ENCODE data around the gene ZSCAN30.
A peak's percentile ranks its signal among the peaks of the same experiment; 100 is the strongest.

ZSCAN30 gene

DNA sequence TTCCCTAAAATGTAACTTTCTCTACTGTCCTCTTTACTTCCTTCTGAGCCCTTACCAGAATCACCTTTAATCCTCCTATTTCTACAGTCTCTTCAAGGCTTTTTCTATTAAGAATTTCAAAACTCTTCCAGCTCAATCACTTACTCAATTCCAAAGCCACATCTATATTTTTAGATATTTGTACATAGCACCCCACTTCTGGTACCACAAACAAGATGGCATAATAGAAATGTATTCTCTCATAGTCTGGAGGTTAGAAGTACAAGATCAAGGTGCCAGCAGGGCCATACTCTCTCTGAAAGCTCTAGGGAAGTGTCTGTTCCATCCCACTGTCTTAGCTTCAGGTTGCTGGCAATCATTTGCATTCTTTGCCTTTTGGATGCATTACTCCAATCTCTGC is 11.1 kb downstream of the ZSCAN30 start:
- DNase-seq = no peak

GRCh38 chr18:35278085-35278484 is 11.9 kb downstream of the ZSCAN30 start:
- no peak for DNase-seq

GRCh38 chr18:35277633-35278032 is 12.4 kb downstream of the ZSCAN30 start:
- no peak for DNase-seq

DNA sequence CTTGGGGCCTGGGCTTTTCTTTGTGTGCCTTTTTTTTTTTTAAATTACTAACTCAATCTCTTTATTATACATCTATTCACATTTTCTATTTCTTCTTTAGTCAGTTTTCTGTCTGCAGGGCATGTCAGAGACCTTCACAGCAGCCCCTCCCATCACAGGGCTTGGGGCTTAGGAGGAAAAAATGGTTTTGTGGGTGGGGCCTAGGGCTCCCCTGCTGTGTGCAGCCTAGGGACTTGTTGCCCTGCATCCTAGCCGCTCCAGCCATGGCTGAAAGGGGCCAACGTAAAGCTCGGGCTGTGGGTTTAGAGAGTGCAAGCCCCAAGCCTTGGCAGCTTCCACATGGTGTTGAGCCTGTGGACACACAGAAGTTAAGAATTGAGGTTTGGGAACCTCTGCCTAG is 13.8 kb downstream of the ZSCAN30 start:
- DNase-seq = no peak

- no peak for DNase-seq
Measured at GRCh38 chr18:35271656-35272055, 18.4 kb downstream of the ZSCAN30 start.

DNA sequence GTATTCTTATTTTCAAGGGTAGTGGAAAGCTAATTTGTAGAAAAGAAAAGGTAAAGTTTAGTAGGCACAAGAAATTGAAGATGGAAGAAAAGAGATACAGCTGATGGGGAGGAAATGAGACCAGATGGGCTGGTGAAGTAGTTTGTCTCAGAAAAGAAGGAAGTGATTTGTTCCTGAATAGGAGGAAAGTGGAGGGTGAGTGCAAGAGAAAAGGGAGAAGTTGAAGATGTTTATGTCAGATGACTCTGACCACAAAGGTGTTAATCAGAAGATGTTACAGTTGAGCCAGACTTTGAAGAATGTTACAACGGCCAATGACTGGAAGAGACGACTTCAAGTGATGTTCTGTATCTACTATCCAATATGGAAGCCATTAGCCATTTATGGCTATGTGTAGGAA is 21.2 kb downstream of the ZSCAN30 start:
- no peak for DNase-seq

DNA sequence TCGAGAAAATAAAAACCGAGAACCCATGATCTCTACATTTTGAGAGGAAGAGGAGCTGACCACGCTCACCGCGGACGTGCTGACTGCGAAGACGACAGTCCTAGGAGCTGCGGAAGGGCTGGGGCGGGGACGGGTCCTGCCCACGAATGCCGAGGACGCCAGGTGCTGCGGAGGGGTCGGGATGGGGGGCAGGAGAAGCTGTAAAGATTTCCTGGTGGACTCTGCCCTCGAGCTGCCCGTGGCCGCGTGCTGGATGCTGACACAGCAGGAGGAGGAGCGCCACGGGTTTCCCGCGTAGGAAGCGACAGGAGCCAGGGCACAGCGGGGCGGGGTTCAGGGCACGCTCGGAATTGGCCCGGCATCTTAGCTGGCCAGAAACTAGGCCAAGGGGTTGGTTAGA is 22.2 kb downstream of the ZSCAN30 start:
- no peak for DNase-seq

GRCh38 chr18:35267161-35267651 is 22.8 kb downstream of the ZSCAN30 start:
- DNase-seq = peak; percentile 97

DNA sequence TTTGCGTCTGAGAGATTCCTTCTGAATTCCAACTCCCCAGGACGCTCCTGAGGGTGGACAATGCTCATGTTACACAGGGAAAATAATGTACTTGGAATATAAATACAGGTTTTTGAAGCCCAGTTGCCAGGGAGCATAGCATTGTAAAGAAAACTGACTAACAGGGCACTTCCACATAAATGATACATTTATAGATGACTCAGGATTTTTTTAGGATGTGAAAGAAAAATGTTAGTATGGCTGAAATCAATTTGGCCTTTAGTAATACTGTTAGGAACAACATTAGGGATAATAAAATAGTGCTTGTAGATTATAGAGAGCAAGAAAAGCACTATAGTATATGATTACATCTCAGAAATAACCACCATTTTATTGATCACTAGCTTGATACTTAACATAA is 25.6 kb downstream of the ZSCAN30 start:
- DNase-seq = no peak

DNA sequence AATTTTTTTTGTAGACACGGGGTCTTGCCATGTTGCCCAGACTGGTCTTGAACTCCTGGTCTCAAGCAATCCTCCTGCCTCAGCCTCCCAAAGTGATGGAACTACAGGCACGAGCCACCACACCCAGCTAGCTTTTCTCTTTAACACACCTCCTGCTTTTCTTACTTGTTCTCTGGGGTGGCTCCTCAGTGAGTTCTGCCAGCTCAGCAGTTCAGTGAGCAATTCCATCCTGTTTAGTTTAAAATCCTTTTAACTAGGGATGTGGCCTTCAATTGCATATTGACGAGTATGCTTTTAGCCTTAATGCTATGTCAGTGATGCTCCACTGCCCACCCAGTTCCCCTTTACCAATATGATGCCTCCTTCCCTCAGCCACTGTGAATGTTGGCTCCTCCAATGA is 33.1 kb downstream of the ZSCAN30 start:
- DNase-seq = no peak

GRCh38 chr18:35253655-35254287 is 36.3 kb downstream of the ZSCAN30 start:
- no peak for DNase-seq

DNA sequence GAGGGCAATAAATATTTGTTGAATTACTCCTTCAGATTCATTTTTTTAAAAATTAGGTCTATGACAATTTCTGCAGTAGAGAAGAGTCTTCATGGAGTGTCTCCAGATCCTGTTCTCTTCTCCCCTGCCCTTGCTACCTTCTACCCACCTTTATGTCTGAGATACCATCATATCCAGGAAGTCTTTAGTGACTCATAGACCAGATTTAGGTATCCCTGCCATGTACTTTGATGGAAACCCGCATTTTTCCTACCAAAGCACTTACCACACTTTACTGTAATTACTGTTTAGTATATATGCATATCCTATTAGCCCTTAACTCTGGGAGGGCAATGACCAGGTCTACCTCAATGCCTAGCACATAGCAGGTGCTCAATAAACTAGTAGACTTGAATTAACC is 37.6 kb downstream of the ZSCAN30 start:
- no peak for DNase-seq

- DNase-seq = no peak
Measured at GRCh38 chr18:35248429-35248828, 41.6 kb downstream of the ZSCAN30 start.

- no peak for DNase-seq
Measured at GRCh38 chr18:35247412-35248249, 42.4 kb downstream of the ZSCAN30 start.

DNA sequence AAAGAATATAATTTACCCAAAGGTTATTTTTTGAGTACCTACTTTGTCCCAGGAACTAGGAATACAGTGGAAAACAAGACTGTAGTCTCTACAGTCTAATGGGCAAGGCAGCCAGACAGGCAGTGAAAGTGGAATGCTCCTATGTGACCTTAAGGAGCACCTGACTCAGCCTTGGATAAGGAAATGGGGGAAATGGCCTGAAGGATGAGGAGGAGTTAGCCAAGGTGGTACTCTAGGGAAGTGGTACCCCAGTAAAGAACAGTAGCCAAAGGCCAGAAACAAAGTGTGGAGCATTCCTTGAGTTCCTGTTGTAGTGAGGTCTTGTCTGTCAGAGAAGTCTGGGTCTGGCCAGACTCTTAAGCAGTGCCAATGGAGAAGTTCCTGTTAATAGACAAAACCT is 43.2 kb downstream of the ZSCAN30 start:
- DNase-seq = no peak

DNA sequence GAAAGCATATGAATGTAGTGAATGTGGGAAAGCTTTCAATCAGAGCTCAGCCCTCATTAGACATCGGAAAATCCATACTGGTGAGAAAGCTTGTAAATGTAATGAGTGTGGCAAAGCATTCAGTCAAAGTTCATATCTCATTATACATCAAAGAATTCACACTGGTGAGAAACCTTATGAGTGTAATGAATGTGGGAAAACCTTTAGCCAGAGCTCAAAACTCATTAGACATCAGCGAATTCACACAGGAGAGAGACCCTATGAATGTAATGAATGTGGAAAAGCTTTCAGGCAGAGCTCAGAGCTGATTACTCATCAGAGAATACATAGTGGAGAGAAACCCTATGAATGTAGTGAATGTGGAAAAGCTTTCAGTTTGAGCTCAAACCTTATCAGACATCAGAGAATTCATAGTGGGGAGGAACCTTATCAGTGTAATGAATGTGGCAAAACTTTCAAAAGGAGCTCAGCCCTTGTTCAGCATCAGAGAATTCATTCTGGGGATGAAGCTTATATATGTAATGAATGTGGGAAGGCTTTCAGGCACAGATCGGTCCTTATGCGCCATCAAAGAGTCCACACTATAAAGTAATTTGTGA is 44.2 kb downstream of the ZSCAN30 start:
- no peak for DNase-seq

GRCh38 chr18:35244671-35245070 is 45.4 kb downstream of the ZSCAN30 start:
- DNase-seq = no peak

DNA sequence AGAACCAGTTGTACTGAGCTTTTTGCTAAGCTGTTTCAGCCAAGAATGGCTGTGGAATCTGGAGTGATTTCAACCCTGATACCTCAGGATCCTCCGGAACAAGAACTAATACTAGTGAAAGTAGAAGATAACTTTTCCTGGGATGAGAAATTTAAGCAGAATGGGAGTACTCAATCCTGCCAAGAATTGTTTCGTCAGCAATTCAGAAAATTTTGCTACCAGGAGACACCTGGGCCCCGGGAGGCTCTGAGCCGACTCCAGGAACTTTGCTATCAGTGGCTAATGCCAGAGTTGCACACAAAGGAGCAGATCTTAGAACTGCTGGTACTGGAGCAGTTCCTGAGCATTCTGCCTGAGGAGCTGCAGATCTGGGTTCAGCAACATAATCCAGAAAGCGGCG is 47.6 kb downstream of the ZSCAN30 start:
- peak; percentile 22 for DNase-seq

DNA sequence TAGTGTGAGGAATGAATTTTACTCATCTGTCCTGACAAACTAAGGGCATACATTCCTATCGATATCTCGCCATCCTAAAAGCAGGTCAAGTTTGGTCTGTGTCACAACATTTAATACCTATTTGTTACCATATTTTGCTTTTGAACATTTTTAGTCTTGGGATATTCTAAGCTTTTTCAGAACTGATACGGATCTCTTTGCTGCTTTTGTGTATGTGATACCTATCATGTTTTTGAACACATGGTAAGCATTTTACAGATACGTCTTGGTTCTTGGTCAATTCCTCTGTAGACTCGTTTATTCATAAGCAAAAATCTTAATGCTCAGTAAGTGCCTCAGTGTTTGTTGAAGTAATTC is 48.6 kb downstream of the ZSCAN30 start:
- no peak for DNase-seq

GRCh38 chr18:35240664-35241447 is 49.2 kb downstream of the ZSCAN30 start, which contains the start of gene ZNF397:
Gene ZNF397 (plus strand): TSS chr18:35241034. CDS start chr18:35242471, 1,437 bp downstream.
- peak; percentile 99 for DNase-seq

DNA sequence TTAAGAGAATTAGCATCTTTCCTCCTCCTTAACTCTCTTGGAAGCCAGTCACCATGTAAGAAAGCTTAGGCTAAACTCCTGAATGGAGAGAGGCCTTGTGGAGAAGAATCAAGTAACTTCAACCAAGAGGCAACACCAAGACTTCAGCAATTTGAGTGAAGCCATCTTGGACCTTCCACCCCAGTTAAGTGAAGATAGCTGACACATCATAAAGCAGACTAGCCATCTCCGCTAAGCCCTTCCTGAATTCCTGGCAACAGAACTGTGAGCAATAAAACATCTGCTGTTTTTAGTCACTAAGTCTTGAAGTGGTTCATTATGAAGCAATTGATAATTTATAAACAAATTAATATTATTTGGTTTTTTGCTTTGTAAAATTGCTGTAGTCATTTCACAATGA is 50.7 kb downstream of the ZSCAN30 start:
- DNase-seq = no peak

DNA sequence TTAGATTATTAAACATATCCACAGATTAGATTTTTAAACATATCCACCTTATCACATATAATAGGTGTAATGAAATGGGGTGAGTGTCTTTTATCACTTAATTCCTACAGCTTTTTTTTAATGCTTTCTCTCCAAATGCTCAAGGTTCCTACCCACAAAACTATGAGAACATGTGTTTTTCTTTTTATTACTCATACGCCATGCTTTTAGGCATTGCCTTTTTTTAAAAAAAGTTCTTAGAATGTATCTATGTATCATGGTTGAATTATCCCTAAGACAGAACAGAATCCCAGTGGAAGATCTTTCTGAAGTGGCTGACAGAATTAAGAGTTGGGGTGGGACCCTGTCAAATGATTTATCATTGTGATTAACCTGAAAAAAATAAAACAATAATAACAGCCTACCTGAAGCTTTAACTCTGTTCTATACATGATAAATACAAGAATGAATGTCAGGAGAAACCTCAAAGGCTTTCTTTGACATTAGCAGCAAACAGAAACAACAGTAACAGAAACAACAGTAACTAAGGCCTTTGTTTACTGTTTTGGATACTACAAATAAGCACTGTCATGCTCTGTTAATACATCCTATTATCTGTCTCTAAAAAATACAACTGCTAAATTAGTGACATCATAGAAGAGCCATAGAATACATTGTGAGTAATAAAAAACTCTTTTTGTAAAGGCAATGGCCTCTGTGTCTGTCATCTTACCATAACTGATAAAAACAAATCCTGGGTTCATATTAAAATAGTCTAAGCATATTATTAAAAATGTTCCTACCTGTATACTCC is 53.3 kb downstream of the ZSCAN30 start:
- DNase-seq = no peak
